H1 (cell line): ENCODE measurements around the gene RAB26. TPM values are rescaled to one million over a fixed set of nuclear protein-coding genes. Genes with fewer than 3 reads are reported as not detected.

Experiments
- EZH2 ChIP-seq: fragments of 200-600 bp; sonication (generic); IDR thresholded peaks from 2 replicates; pipeline ENCODE4 v1.7.1; 2012; ENCODE audit warnings: low read depth, mild to moderate bottlenecking, moderate library complexity, low read length, inconsistent platforms; ENCODE audit not compliant: severe bottlenecking
- TCF12 ChIP-seq: IDR thresholded peaks from 2 replicates; pipeline ENCODE4 v1.6.1; 2011; ENCODE audit warnings: low read depth, mild to moderate bottlenecking, low read length
- polyA plus RNA-seq, 7 experiments: library from polyadenylated mRNA; depleted of rRNA in 3 of 7; stranded (reverse) in 5 of 7; unstranded in 2 of 7; fragments of >200 nt in 5 of 7; fragments of 200-250 nt in 2 of 7; gene quantifications; 1 replicate in 5 of 7; 2 replicates in 1 of 7; 4 replicates in 1 of 7; pipeline versions ENCODE4 v1.2.1 to v1.2.3, GENCODE V29; 2011 to 2013; ENCODE audit warnings: missing spikeins in 2 of 7, mixed read lengths in 2 of 7
- total RNA-seq: library from RNA; stranded (reverse); fragmentation: NEBNext Ultra II Directional; extraction: Animal tissue kit (Norgen Biotek cat#: 25700); gene quantifications from 2 replicates; pipeline ENCODE4 v1.2.1, GENCODE V29; 2021

RAB26 gene
- total and polyA plus RNA-seq, 2 of the 8 experiments (the other 6 are each of a cell fraction or from before 2014, with no cell fraction given), result 4.3 to 5.4 TPM

DNA sequence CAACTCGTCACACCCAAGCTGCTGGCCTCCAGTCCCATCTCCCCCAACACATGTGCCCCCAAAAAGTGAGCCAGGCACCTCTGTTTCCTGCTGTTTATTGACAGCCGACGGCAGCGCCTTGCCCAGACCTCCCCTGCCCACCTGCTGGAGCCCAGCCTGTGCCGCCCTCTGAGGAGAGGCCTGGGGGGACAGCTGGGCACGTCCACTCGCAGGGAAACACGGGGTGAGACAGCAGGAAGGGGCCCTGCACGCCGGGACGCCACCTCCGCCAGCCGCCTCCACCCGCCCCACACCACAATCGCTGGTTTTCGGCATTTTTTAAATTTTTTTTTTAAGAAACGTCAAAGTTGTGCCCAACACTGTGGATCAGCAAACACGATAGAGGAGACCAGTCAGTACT, 28.7 kb downstream of the RAB26 start (continued):
- TF ChIP-seq TCF12 (no peak), EZH2 (no peak)
